Measurements from ENCODE around the gene TCTN1.

DNA sequence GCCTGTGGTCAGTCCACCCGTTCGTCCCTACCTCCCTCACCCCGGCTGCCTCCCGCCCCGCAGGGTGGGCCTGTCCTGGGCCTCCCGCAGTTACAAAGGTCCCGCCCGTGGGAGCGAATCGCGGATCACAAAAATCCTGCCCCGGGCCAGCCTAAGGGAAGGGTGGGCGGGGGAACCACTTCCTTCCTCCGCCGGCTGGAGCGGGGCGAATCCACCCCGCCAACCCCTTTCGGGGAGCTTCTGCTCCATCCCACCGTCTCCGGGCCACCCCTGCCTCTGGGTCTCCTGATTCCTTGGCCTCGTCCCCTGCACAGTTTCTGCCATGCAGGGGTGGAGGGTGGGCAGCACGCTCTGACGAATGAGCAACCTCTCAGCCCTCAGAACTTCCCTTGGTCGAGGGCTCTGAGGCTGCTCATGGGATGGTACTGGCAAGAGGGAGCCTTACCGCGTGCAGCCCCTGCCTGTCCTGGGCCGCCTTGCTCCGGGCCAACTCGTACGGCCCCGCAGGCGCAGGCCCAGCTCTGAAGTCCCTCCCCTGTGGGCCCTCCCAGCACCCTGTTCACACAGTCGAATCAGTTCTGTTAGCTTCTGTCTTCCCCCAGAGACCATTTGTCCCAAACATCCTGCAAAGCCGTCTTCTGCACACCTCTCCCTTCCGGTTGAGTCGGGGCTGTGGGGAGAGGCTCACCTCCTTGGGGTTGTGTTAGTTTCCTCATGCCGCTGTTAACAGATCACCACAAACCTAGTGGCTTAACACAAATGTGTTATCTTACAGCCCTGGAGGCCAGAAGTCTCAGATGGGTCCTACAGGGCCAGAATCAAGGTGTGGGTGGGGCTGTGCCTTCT lies 75.6 kb downstream of the TCTN1 start:
- TF ChIP-seq, protein P1, sequence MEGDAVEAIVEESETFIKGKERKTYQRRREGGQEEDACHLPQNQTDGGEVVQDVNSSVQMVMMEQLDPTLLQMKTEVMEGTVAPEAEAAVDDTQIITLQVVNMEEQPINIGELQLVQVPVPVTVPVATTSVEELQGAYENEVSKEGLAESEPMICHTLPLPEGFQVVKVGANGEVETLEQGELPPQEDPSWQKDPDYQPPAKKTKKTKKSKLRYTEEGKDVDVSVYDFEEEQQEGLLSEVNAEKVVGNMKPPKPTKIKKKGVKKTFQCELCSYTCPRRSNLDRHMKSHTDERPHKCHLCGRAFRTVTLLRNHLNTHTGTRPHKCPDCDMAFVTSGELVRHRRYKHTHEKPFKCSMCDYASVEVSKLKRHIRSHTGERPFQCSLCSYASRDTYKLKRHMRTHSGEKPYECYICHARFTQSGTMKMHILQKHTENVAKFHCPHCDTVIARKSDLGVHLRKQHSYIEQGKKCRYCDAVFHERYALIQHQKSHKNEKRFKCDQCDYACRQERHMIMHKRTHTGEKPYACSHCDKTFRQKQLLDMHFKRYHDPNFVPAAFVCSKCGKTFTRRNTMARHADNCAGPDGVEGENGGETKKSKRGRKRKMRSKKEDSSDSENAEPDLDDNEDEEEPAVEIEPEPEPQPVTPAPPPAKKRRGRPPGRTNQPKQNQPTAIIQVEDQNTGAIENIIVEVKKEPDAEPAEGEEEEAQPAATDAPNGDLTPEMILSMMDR (IDR thresholded peaks at IDR 0.05), result no peak
- no peak for TF ChIP-seq POLR2A (IDR thresholded peaks at IDR 0.05)
- TF ChIP-seq EP300 (IDR thresholded peaks at IDR 0.05), result peak in 1 of 2 donors; percentile 11

Measured in tibial nerve (tissue), 4 donors.